ENCODE data around the gene COG7.

DNA sequence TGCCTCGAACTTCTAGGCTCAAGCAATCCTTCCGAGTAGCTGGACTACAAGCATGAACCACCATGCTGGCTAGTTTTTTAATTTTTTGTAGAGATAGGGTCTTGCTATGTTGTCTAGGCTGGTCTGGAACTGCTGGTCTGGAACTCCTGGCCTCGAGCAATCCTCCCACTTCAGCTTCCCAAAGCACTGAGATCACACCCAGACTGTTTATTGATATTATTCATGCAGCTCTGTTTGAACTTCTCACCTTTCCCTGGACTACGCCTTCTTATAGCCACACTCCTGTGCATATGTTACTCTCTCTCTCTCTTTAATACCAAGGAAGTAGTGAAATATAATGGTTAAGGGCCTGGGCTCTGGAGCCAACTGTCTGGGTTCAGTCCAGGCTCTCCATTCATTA, 4.6 kb downstream of the COG7 start:
- TF ChIP-seq, protein P1, sequence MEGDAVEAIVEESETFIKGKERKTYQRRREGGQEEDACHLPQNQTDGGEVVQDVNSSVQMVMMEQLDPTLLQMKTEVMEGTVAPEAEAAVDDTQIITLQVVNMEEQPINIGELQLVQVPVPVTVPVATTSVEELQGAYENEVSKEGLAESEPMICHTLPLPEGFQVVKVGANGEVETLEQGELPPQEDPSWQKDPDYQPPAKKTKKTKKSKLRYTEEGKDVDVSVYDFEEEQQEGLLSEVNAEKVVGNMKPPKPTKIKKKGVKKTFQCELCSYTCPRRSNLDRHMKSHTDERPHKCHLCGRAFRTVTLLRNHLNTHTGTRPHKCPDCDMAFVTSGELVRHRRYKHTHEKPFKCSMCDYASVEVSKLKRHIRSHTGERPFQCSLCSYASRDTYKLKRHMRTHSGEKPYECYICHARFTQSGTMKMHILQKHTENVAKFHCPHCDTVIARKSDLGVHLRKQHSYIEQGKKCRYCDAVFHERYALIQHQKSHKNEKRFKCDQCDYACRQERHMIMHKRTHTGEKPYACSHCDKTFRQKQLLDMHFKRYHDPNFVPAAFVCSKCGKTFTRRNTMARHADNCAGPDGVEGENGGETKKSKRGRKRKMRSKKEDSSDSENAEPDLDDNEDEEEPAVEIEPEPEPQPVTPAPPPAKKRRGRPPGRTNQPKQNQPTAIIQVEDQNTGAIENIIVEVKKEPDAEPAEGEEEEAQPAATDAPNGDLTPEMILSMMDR (IDR thresholded peaks at IDR 0.05): no peak
- TF ChIP-seq POLR2A (IDR thresholded peaks at IDR 0.05): no peak
- TF ChIP-seq POLR2AphosphoS5 (IDR thresholded peaks at IDR 0.05): no peak
